Measurements from ENCODE around the gene ARID4B.
"Not testable (repeated sequence)": the region's sequence is repeated elsewhere in the genome, so short reads cannot be mapped to it uniquely, and the experiment has no call there.

Gene ARID4B

DNA sequence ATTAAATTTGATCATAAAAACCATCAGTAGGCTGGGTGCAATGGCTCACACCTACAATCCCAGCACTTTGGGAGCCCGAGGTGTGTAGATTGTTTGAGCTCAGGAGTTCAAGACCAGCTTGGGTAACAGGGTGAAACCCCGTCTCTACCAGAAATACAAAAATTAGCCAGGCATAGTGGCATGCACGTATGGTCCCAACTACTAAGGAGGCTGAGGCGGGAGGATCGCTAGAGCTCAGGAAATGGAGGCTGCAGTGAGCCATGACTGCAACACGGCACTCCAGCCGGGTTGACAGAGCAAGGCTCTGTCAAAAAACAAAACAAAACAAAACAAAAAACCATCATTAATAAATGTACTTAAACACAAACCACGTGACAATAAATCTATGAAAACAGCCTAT is 61.0 kb downstream of the ARID4B start:
- no peak for DNase-seq

DNA sequence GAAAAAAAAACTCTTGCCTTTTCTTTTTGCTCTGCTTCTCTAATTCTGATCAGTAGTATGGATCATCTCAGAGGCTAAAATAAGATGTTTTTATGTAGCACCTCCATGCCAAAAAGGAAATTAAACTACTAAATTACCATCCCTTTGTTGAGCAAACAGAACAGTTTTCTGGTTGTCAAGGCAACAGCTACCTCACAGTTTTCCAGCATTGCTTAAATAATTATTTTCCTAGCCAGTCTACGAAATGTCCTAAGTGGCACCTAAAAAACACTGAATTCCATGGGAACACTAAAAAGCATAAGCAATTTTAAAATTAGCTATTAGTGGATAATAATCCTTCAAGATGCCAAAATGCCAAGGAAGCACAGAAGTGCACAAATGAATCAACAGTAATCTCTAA is 61.7 kb downstream of the ARID4B start:
- no peak for DNase-seq

DNA sequence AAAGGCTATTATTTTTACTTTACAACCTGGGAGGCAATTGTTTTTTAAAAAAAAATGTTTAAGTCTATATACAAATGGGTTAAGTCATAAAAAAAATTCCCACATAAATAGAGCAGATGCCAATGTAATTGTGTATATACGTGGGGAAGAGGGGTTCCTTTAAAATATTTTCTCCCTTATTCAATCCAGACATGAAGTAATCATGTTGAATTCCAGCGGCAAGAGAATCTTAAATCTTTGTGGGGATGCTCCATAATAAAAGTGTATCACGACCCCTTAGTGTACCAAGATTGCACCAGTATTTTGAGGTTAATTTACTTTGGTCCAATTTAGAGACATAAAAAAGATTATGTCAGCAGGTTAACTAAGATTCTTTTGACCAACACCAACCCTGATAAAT is 62.1 kb downstream of the ARID4B start:
- DNase-seq, result no peak

DNA sequence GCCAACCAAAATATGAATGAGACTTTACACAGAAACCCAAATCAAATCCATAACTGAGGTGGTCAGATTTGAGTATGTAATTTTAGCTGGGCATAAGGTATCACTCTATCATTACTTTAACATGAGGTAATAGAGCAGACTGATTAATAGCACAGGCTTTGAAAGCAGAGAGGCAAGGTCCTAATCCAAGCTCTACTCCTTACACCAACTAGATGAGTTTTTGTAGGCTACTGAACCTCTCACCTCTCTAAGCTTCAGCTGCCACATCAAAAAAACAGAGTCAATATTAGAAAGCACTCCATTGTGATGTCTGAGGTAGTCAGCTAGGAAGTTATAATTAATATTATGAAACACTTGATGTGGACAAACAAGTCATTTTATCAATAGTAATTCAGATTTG is 63.7 kb downstream of the ARID4B start:
- DNase-seq, result no peak

DNA sequence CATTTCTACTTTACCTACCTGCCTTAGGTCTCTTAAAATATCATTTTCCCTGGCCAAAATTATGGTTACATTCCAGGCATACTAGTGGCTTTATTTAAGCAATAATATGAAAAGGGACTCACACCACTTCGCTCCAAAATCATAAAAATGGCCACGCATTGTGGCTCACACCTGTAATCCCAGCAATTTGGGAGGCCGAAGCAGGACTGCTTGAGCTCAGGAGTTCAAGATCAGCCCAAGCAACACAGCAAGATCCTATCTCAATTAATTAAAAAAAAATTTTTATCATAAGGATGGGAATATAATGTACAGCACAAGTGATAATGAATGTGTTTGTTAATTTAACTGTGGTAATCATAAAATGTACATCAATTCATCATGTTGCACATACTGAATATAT is 65.4 kb downstream of the ARID4B start:
- DNase-seq, result no peak

DNA sequence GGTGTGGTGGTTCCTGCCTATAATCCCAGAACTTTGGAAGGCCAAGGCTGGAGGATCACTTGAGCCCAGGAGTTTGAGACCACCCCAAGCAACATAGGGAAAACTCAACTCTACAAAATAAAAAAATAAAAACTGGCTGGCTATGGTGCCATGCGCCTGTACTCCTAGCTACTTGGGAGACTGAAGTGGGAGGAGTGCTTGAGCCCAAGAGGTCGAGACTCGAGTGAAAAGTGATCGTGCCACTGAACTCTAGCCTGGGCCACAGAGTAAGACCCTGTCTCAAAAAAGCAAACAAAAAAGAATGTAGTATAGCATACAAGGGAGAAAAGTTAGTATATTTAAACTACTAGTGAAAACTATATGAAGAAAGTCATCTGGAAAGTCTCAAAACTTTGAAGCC is 66.7 kb downstream of the ARID4B start:
- no peak for DNase-seq

DNA sequence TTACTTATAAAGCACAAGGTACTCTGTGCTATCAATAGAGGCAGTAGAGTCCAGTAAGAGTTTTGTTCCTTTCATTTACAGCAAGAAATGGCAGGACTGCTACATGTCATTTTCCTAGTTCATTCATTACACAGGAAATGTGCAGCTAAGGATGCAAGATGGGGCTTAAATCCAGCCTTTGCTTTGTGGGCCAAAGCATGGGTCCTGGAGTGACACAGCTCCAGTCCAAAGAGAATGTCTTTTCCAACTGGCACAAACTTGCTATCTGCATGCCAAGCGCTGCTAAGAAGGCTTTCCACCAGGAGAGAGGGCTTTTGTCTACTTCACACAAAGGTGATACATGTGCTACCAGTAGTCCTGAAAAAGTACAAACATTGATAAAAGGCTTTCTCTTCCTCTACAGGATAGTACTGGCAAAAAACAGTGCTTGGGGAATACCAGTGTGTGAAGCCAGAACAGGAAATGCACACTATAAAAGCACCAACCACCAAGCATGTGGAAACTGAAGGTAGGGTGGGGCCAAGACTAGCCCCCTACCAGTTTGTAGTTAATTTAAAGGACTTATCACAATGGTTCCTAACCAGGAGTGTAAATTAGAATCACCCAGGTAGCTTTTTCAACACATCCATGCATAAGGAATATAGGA is 68.7 kb downstream of the ARID4B start:
- DNase-seq, result no peak

DNA sequence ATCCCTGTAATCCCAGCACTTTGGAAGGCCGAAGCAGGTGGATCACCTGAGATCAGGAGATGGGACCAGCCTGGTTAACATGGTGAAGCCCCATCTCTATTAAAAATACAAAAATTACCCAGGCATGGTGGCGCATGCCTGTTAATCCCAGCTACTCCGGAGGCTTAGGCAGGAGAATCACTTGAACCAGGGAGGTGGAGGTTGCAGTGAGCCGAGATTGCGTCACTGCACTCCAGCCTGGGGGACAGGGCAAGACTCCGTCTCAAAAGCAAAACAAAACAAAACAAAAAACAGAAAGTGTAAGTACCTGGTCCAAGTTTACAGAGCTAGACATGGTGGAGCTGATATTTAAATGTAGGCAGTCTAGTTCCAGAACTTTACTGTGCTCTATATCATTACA is 69.9 kb downstream of the ARID4B start:
- not testable (repeated sequence) for DNase-seq

DNA sequence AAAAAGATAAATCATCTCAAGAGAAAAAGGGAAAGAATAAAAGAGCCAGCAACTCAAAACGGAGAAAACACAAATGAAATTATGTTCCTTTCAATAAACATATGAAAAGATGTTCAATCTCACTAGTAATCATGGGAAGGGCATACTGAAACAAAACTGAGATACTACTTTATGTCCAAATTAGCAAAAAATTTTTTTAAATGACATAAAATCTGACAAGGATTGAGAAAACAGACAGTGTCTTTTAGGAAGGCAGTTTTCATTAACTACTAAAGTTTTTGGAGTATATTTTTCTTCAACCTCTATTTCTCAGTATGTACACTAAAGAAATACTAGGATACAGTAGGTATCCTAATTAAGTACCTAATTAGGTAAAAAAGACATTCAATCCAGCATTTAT is 73.3 kb downstream of the ARID4B start:
- no peak for DNase-seq

DNA sequence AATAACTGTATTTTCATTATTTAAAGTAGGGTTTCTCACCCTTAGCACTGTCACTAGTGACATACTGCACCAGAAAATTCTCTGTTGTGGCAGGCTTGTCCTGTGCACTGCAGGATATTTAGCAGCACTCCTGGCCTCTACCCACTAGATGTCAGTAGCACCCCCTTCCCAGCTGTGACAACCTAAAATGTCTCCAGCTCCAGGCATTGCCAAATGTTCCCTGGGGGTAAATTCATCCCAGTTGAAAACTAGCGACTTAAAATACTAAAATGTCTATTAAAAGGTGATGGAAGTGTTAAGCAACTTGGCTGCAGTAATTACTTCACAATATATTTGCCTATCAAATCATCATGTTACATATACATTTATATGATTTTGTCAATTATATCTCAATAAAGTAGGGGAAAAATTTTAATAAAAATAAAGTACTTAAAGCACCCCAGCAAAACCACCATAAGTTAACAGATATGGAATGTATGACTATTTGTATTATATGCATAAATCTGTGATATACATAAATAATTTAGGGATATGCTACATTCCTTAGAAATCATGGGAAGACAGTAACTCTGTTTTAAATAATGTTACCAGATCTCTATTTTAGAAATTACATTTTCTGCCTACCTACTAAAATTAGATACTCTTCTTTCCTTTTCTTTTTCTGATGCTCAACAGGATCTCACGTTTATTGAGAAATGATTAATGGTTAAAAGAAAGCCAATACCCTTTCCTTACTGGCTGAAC is 74.6 kb downstream of the ARID4B start:
- DNase-seq, result peak; percentile 85

DNA sequence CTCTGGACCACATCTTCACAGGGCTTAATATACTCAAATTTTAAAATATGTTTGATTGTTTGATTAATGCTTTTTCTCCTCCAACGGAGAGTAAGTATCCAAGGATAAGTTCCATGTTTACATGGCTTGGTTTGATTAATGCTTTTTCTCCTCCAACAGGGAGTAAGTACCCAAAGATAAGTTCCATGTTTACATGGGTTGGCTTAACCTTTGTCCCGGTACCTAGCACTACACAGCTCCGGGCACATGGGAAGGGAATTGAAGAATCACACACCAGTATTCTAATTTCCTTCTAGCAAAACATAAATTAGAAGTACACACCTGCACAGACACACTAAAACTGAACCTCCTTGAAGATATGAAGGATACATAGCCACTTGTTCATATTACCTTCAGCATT is 77.5 kb downstream of the ARID4B start:
- no peak for DNase-seq

DNA sequence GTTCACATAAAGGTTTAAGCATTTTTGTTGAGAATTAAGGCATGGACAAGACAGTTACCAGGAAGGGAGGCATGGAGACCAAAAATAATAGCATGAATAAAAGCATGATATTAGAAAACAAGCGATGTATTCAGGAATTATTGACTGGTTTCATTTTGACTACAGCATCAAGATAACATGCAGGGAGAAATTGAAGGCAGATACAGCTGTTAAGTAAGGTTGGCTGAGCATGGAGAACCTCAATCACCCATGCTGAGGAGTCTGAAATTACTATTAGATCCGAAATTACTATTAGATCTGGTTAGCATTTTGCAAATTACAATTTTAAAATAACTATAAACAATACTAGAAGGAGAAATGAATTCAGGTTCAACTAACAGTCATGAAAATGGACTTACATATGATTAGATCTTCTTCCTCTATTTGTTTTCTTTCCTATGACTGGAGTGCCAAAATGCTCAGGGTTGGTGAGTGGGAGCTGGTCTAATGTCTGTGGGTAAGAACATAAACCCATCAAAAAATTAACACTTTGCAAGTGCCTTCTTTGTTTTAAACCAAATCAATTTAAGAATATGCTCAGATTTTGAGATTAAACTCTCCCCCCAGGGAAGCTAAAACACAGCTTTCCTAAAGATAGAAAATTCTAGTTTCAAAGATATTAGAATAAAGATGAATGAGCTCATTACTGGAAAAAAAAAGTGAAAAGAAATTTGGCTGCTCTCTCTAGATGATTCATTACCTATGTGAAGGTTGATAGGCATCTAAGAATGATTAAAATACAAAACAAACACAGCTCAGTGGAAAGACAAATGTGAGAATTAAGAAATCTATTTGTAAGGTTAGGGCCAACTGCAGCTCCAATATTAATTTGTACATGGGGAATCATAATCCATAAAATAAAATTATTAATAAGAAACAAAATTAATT is 81.7 kb downstream of the ARID4B start:
- no peak for DNase-seq

DNA sequence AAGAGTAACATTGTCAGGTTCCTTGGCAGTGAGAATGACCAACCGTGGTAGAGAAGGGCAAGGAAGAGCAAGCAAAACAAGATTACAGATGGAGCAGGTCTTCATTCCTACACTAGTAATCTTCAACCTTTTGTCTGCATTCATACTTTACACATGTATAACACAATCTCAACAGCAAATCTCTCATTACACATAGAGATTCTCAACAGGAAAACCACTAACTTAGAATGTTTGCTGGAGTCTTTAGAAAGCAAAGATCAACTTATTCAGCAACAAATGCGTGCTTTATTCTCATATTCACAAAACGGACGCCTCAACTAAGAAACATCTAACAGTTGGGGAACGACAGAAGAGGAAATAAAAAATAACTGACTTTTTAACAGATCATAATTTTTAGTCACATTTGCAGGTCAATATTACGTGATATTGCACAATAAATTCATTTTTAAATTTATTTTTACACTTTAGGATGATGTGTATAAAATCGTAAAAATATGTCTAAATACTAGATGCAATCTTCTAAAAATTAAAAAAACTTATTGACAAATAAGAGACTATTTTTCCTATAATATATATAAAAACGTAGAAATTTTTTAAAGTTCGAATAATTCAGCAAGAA is 82.9 kb downstream of the ARID4B start:
- no peak for DNase-seq

DNA sequence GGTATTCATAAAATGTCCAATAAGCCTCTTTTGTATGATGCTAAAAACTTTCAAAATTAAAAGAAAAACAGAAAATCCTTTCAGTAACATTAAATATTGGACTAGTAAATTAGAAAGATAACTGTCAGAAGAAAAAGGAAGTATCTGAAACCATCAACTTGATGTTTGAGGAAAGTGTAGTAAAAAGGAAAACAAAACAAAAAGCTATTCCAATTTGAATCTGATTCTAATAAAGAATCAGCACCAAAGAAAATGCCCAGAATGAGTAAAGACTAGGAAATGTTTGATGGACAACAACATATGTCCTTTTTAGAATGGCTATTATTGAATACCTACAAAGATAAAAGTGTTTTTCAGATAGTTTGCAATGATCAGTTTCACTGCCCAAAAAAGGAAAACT is 87.0 kb downstream of the ARID4B start:
- no peak for DNase-seq

DNA sequence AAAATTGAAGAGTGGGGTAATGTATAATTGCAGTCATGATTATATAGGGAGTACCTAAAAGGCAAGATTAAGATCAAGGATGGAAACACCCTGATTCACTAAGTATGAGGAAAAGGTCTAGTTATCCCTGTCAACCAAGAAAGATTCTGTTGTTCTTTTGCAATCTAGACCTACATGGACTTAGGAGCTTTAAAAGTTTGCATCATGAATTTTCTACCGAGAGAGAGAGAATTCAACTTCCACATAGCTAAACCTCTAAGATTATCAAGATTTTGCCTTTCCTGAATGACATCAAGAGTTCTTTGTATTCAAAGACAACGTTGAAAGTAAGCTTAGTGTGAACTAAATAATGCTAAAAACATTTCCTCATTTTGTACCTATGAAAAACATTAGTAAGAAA is 88.1 kb downstream of the ARID4B start:
- no peak for DNase-seq

DNA sequence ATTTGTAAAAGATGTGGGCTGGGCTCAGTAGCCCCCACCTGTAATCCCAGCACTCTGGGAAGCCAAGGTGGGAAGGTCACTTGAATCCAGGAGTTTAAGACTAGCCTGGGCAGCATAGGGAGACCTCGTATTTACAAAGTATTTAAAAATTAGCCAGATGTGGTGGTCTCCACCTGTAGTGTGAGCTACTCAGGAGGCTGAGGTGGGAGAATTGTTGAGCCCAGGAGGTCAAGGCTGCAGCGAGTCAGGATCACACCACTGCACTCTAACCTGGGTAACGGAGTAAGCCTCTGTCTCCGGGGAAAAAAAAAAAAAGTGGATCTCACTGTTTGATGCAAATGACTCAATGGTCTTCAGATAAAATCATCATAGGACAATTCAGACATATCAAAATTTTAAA is 89.4 kb downstream of the ARID4B start:
- no peak for DNase-seq

DNA sequence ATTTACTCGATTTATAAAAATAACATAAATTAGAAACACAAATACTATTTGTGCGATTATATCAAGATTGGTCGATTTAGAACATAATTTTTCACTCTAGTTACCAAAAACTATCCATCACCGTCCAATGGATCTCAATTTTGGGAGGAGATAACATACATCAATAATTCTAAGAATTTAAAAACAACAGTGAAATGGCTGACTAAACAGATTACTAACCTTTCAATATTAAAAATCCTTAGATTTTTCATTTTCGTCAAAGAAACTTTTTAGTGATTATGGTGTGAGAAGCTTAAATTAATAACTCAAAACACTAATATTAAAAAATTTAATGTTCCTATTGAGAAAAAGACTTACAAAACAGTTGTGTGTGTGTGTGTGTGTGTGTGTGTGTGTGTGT is 91.9 kb downstream of the ARID4B start:
- no peak for DNase-seq

DNA sequence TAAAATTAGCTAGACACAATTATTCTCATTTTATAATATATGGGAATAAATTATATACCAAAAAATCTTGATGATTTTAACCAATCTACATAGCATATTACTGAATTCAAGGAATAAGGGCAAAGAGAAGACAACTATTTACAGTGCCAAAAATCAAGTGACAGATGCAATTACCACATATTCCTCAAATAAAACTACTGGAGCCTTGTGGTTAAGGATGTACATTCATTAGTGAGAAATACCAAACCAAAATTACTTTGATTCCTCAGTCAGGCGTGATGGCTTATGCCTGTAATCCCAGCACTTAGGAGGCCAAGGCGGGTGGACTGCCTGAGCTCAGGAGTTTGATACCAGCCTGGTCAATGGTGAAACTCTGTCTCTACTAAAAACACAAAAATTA is 98.1 kb downstream of the ARID4B start:
- DNase-seq, result no peak

DNA sequence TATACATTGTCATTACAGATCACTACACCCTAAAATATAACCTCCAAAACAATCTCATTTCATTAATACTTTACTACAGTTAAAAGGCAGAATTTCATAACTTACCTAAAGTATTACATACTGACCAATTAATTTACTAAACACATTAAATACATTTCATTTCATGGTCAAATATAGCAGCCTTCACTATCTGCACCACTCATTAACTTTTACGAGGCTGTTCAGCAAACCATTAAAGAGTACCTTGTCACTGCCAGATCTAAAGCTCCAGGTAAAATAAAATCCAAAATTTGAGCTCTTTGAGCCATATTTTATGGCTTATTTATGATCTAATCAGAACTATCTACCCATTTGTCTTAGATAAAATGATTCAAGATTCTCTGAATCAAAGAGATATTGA is 100.6 kb downstream of the ARID4B start:
- DNase-seq, result no peak

DNA sequence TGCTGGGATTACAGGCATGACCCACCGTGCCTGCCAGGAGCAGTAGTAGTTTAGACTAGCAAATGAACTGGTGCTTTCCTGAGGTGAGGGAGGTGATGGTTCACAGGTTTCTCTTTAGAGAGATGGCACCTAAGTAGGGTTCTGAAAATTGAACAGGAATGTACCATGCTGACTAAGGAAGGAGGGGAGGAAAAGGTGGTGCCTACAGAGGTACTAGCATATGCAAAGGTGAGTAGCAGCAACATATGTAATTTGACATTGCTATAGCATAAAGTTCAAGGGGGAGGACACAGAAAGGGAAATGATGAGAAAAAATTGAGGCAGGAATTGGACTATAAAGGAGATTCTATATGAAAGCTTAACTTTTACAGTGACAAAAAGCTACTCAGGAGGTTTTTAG is 101.0 kb downstream of the ARID4B start:
- no peak for DNase-seq

DNA sequence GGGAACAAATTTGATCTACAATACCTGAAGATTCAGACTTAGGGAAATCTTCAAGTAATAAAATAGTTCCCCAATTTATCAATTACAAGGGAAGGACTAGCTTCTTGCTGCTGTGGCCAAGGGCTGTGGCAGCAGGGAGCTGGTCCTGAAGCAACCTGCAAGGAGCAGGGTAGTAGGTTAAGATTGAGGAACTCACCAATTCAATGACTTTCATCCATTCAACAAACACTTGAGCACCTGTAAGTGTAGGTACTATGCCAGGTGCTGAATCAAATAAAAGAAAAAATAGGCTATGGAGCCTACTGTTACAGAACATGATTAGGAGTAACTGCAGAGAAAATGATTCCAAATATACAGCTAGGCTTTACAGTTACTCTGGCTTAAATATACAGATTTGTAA is 102.7 kb downstream of the ARID4B start:
- no peak for DNase-seq

DNA sequence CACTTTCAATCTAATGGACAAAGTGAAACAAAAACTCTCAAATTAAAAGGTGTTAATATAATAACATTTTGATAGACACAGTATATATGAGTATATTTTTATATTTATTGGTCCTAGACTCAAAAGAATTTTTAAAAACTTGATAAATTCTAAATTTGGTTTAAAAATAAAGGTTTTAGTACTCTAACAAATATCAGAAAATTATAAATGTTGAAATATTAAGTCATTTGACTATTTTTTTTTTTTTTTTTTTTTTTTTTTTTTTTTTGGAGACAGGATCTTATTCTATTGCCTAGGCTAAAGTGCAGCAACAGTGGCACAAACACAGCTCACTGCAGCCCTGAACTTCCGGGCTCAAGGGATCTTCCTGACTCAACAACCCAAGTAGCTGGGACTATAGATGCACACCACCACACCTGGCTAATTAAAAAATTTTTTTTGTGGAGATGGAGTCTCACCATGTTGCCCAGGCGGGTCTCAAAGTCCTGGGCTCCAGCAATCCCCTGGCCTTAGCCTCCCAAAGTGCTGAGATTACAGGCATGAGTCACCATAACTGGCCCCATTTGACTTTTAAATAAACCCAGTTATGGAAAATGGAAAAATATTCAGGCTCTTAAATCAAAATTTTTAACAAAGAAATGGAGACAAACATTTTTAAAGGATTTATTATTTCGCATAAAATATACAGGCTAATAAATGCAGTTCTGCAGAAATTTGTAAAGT is 106.2 kb downstream of the ARID4B start:
- DNase-seq, result no peak

DNA sequence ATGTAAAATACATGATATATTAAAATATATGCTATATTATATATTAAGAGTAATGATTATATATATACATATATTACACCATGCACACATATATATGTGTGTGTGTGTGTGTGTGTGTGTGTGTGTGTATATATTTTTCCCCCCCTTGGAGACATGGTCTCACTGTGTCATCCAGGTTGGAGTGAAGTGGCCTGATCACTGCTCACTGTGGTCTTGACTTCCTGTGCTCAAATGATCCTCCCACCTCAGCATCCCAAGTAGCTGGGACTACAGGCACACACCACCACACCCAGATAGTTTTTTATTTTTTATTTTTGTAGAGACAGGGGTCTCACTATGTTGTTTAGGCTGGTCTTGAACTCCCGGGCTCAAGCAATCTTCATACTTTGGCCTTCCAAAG is 112.5 kb downstream of the ARID4B start:
- no peak for DNase-seq

Measured in islet precursor cell (in vitro differentiated cells).